Endodermal cell (in vitro differentiated cells): ENCODE results near the gene CNTNAP1. TPM values are rescaled to one million over a fixed set of nuclear protein-coding genes. Genes with fewer than 3 reads are reported as not detected.

Experiments used
- DNase-seq: peaks from one replicate; pipeline ENCODE4 v3.0.0-alpha.2; 2017
- H3K27ac ChIP-seq: 2 replicates; pipeline ENCODE4 v1.5.1; 2013; ENCODE audit warnings: mild to moderate bottlenecking, low read depth, low read length, moderate library complexity
- H3K27me3 ChIP-seq: 2 replicates; pipeline ENCODE4 v1.6.1; 2013; ENCODE audit warnings: mild to moderate bottlenecking, low read length, moderate library complexity; ENCODE audit not compliant: insufficient read depth, control insufficient read depth, poor library complexity, severe bottlenecking
- H3K36me3 ChIP-seq: 2 replicates; pipeline ENCODE4 v1.7.0; 2013; ENCODE audit warnings: mild to moderate bottlenecking, low read length, moderate library complexity; ENCODE audit not compliant: control insufficient read depth, insufficient read depth
- H3K4me1 ChIP-seq: one replicate; pipeline ENCODE4 v1.7.0; 2013; ENCODE audit warnings: low read length; ENCODE audit not compliant: control insufficient read depth, insufficient read depth
- H3K4me3 ChIP-seq: 2 replicates; pipeline ENCODE4 v1.5.1; 2013; ENCODE audit warnings: mild to moderate bottlenecking, low read length, moderate library complexity
- H3K9ac ChIP-seq: 2 replicates; pipeline ENCODE4 v1.6.1; 2013; ENCODE audit warnings: mild to moderate bottlenecking, low read length, moderate library complexity; ENCODE audit not compliant: poor library complexity, severe bottlenecking; ENCODE audit errors: extremely low read depth
- H3K9me3 ChIP-seq: 2 replicates; pipeline ENCODE4 v1.6.1; 2013; ENCODE audit warnings: mild to moderate bottlenecking, low read length, moderate library complexity; ENCODE audit not compliant: control insufficient read depth
- H3K27ac Mint-ChIP-seq: 2 replicates; pipeline ENCODE4 v1.8.0; 2020; ENCODE audit warnings: mixed read lengths
- H3K27me3 Mint-ChIP-seq: 2 replicates; pipeline ENCODE4 v1.8.0; 2021; ENCODE audit warnings: mild to moderate bottlenecking, mixed read lengths; ENCODE audit not compliant: insufficient read depth
- H3K36me3 Mint-ChIP-seq: 2 replicates; pipeline ENCODE4 v1.8.0; 2020; ENCODE audit warnings: low read depth, mixed read lengths
- H3K4me1 Mint-ChIP-seq: 2 replicates; pipeline ENCODE4 v1.8.0; 2020; ENCODE audit warnings: mixed read lengths
- H3K4me3 Mint-ChIP-seq: 2 replicates; pipeline ENCODE4 v1.8.0; 2020; ENCODE audit warnings: mild to moderate bottlenecking, moderate library complexity, mixed read lengths
- H3K9me3 Mint-ChIP-seq: 2 replicates; pipeline ENCODE4 v1.8.0; 2020; ENCODE audit warnings: mild to moderate bottlenecking, mixed read lengths
- WGBS, 2 experiments: methylation state at CpG; one replicate each; pipeline versions ENCODE4 v1.1.5 to v1.1.7; 2013; ENCODE audit warnings: missing lambda C conversion rate in 2 of 2, mixed read lengths in 1 of 2; ENCODE audit not compliant: insufficient coverage in 1 of 2, insufficient read length in 1 of 2; 5-methylcytosine and 5-hydroxymethylcytosine counted together
- total RNA-seq, 2 donors: library from RNA; stranded (reverse); fragmentation: NEBNext Ultra II Directional in 1 of 2; extraction: Animal tissue kit (Norgen Biotek cat#: 25700) in 1 of 2; gene quantifications; 2 replicates in 1 of 2; 3 replicates in 1 of 2; pipeline ENCODE4 v1.2.1, GENCODE V29; 2021
- TF ChIP-seq, protein P1 (sequence below): fragments of 200-600 bp; sonication (generic); conservative IDR thresholded peaks from 2 replicates; pipeline ENCODE4 v1.5.0; 2021; ENCODE audit warnings: antibody characterized with exemption, mild to moderate bottlenecking

The CNTNAP1 gene
- total RNA-seq, 2 donors from 2014 or later, result 9.9 to 18.9 TPM

DNA sequence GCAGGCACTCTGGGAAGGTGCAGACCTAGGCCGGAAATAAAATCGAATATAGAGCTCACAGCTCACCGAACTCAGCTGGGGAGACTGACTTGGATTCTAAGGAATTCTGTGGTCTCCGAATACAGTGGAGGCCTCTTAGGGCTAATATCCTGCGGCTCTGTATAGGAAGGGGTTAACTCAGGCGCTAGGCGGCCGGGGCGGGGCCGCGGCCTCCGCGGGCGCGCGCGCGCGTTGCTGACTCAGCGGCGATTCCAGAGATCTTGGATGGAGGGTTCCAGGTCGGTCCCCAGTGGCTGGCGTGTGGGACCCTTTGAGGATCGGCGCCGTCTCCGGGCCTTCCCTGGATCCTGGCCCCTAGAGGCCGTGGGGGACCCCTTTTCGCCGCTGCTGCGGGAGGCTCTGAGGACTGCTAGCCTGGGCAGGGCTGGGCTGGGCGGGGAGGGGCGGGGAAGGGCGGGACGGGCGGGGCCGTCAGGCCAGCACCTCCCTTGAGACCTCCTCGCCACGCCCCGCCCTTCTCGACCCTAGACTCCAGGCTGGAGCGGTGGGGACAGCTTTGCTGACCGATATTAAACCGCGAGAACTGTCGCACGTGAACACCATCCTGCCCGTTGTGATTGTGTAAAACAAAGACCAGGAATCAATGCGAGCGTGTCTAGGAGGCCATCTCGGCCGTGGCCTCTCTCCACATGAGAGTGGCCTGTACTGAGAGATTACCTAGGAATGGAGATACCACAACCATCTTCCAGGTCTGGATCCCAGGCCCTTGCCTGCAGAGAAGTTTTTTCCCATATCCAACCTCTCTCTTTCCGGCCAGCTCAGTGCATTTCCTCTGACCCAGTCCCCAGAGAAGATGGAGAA is 4.2 kb upstream of the CNTNAP1 start:
- H3K9me3 Mint-ChIP-seq, result no peaks in the 10 kb centered on the region
- H3K4me1 ChIP-seq, result peaks cover 12% of the 10 kb centered on the region
- H3K4me3 ChIP-seq, result peak overlapping the region; percentile 80
- no peaks in the 10 kb centered on the region for H3K9me3 ChIP-seq
- peak; percentile 97 for DNase-seq
- peak overlapping the region; percentile 94 for H3K27ac ChIP-seq
- H3K27me3 ChIP-seq, result peaks cover 41% of the 10 kb centered on the region
- no peaks in the 10 kb centered on the region for H3K36me3 ChIP-seq
- TF ChIP-seq, protein P1, sequence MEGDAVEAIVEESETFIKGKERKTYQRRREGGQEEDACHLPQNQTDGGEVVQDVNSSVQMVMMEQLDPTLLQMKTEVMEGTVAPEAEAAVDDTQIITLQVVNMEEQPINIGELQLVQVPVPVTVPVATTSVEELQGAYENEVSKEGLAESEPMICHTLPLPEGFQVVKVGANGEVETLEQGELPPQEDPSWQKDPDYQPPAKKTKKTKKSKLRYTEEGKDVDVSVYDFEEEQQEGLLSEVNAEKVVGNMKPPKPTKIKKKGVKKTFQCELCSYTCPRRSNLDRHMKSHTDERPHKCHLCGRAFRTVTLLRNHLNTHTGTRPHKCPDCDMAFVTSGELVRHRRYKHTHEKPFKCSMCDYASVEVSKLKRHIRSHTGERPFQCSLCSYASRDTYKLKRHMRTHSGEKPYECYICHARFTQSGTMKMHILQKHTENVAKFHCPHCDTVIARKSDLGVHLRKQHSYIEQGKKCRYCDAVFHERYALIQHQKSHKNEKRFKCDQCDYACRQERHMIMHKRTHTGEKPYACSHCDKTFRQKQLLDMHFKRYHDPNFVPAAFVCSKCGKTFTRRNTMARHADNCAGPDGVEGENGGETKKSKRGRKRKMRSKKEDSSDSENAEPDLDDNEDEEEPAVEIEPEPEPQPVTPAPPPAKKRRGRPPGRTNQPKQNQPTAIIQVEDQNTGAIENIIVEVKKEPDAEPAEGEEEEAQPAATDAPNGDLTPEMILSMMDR, result no peak
- 0% methylated on average over 24 to 53 of the region's 53 CpGs for WGBS, 2 experiments
- peak overlapping the region; percentile 75 for H3K4me3 Mint-ChIP-seq
- no peaks in the 10 kb centered on the region for H3K36me3 Mint-ChIP-seq
- H3K9ac ChIP-seq, result peak overlapping the region; percentile 56
- H3K27ac Mint-ChIP-seq, result peak overlapping the region; percentile 96
- H3K4me1 Mint-ChIP-seq, result peaks cover 27% of the 10 kb centered on the region
- peaks cover 62% of the 10 kb centered on the region for H3K27me3 Mint-ChIP-seq

DNA sequence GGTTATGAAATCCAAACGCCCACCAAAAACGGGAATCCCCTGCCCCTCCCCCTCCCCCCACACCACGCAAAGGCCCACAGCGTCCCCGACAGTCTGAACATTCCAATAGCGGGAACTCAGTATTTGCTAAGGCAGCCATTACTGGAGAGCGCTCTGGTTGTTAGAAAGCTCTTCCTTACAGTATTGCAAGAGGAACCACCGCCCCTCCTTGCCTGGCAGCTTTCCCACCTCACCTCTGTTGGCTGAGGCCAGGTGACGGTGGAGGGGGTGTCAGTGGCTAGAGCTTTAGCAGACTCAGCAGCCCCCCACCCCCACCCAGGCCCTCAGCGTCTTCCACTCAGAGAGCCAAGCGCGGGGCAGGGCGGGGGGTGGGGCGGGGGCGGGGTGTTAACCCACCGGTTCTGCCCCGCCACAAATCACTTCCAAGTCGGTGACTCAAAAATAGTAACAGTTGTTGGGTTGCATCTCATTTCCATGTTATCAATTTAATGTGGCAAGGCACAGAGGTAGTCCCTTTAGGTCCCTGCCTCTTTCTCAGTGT is 3.3 kb upstream of the CNTNAP1 start:
- Mint-ChIP-seq H3K4me1 (peaks cover 34% of the 10 kb centered on the region), H3K27me3 (peaks cover 62% of the 10 kb centered on the region), H3K27ac (peak overlapping the region; percentile 96), H3K36me3 (no peaks in the 10 kb centered on the region), H3K4me3 (peak overlapping the region; percentile 75), H3K9me3 (no peaks in the 10 kb centered on the region)
- Histone ChIP-seq H3K27me3 (peaks cover 39% of the 10 kb centered on the region), H3K36me3 (no peaks in the 10 kb centered on the region), H3K4me3 (peak overlapping the region; percentile 80), H3K9me3 (no peaks in the 10 kb centered on the region), H3K9ac (peak overlapping the region; percentile 56), H3K27ac (peak overlapping the region; percentile 94), H3K4me1 (peaks cover 12% of the 10 kb centered on the region)
- DNase-seq, result peak; percentile 88
- 18 to 30% methylated on average over 2 to 18 of the region's 18 CpGs for WGBS, 2 experiments
- TF ChIP-seq, protein P1, result no peak

DNA sequence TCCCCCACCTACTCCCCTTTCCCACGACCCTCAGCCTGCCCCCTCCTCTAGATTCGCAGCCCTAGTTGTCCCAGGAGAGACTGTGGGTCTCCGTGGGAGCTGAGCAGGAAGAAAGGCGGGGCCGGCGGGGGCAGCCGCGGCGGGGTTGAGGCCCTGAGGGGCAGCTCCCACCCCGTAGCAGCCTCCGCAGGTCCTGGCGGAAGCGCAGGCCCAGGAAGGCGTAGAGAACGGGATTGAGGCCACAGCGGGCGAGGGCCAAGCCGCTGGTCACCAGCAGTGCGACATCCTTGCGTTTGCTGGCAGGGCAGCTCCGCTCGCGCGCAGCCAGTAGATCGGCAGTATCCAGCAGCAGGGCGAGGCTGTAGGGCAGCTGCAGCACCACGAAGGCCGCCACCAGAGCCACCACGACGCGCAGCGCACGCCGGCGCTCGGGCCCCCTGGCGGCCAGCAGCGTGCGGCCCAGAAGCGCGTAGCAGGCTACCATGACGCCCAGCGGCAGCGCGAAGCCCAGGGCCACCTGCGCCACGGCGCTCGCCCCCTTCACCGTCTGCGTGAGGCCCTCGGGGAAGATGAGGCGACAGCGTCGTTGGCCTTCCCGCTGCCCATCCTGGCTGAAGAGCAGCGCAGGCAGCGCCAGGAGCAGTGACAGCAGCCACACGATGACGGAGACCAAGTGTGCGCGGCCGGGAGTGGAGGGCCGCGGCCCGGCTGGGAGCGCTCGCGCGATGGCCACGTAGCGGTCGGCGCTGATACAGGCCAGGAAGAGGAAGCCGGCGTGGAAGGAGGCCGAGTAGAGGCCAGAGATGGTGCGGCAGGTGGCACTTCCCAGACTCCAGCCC is 2.6 kb upstream of the CNTNAP1 start:
- Mint-ChIP-seq H3K27ac (peak overlapping the region; percentile 88), H3K4me1 (peaks cover 27% of the 10 kb centered on the region), H3K9me3 (no peaks in the 10 kb centered on the region), H3K4me3 (peak overlapping the region; percentile 75), H3K27me3 (peaks cover 62% of the 10 kb centered on the region), H3K36me3 (peaks cover 3% of the 10 kb centered on the region)
- 24 to 31% methylated on average over 36 to 78 of the region's 78 CpGs for WGBS, 2 experiments
- H3K9ac ChIP-seq, result no peak overlapping the region
- no peaks in the 10 kb centered on the region for H3K36me3 ChIP-seq
- H3K4me3 ChIP-seq, result no peak overlapping the region
- peaks cover 10% of the 10 kb centered on the region for H3K4me1 ChIP-seq
- DNase-seq, result peak; percentile 97
- H3K27me3 ChIP-seq, result peaks cover 37% of the 10 kb centered on the region
- H3K9me3 ChIP-seq, result no peaks in the 10 kb centered on the region
- TF ChIP-seq, protein P1, result peak; percentile 98
- H3K27ac ChIP-seq, result peak overlapping the region; percentile 92
